Motor neuron (in vitro differentiated cells): ENCODE data around the gene CISD3. TPM values are rescaled to one million over a fixed set of nuclear protein-coding genes. Genes with fewer than 3 reads are reported as not detected.

Experiments
- total RNA-seq, 8 experiments: library from RNA; unstranded; fragments of 300-600 nt; gene quantifications; 2 replicates each; pipeline versions ENCODE4 v1.2.3 to v1.2.4, GENCODE V29; 2022

CISD3 gene
- total RNA-seq, 8 experiments from 2014 or later = 2.5 to 23.8 (median 6.2) TPM

Other genes with a start within 250 kb of the CISD3 start
- gene SRCIN1, start 124.4 kb upstream of the CISD3 start, total RNA-seq = 10 to 100 TPM in 5 of 8 experiments, 1 to 10 TPM in 1, under 1 TPM in 2; 0.71 to 21.2 (median 14.9) TPM
- 1 to 10 TPM in 6 of 8 experiments, under 1 TPM in 2; 0.60 to 8.8 (median 1.4) TPM for gene EPOP, start 55.4 kb upstream of the CISD3 start, total RNA-seq
- gene MLLT6, start 25.1 kb upstream of the CISD3 start, total RNA-seq = 100 to 1,000 TPM in 1 of 8 experiments, 10 to 100 TPM in 7; 14.8 to 126 (median 22.9) TPM
- 10 to 100 TPM in 7 of 8 experiments, 1 to 10 TPM in 1; 5.2 to 23.3 (median 16.8) TPM for gene PCGF2, start 18.0 kb downstream of the CISD3 start, total RNA-seq
- 100 to 1,000 TPM; 175 to 405 (median 249) TPM for gene PSMB3, start 22.4 kb downstream of the CISD3 start, total RNA-seq
- gene PIP4K2B, start 69.2 kb downstream of the CISD3 start, total RNA-seq = 10 to 100 TPM; 25.0 to 81.1 (median 67.2) TPM
- gene CWC25, start 95.0 kb downstream of the CISD3 start, total RNA-seq = 10 to 100 TPM; 12.4 to 21.1 (median 16.2) TPM
- 1,000 to 10,000 TPM; 1,875 to 3,258 (median 2,470) TPM for gene RPL23, start 123.4 kb downstream of the CISD3 start, total RNA-seq
- gene LASP1, start 139.7 kb downstream of the CISD3 start, total RNA-seq = 10 to 100 TPM; 33.2 to 95.1 (median 48.3) TPM
- gene FBXO47, start 237.1 kb downstream of the CISD3 start, total RNA-seq = under 1 TPM in 2 of 8 experiments, not detected in 6; 0.07 to 0.20 TPM